GM11168 (cell line): ENCODE results near the gene PACS1.

ENCODE experiments used
- in situ Hi-C: fragments of 300-500 bp; cut with MboI; formaldehyde crosslinking; loops from one replicate; pipeline ENCODE4 v1.12.0; 2022; ENCODE audit warnings: low sequenced_read_pairs; ENCODE audit not compliant: unreplicated experiment

The PACS1 gene

GRCh38 chr11:66048547-66049323 is 21.3 kb upstream of the PACS1 start, which contains the start of gene GAL3ST3:
GAL3ST3 (minus strand) TSS chr11:66049161; CDS start chr11:66045415, 3,746 bp downstream.
- in situ Hi-C loops, result no loop called here

- in situ Hi-C loops, result no loop called here
Measured at GRCh38 chr11:66050581-66051231, 19.4 kb upstream of the PACS1 start.

GRCh38 chr11:66051371-66051765 is 18.7 kb upstream of the PACS1 start:
- in situ Hi-C loops, result no loop called here

GRCh38 chr11:66051766-66052663 is 18.1 kb upstream of the PACS1 start, which contains the start of gene SF3B2:
SF3B2 (plus strand) TSS chr11:66052364; CDS start chr11:66052385, 21 bp downstream.
- in situ Hi-C loops, result no loop called here

GRCh38 chr11:66052664-66052982 is 17.4 kb upstream of the PACS1 start:
- in situ Hi-C loops, result no loop called here

- in situ Hi-C loops, result no loop called here
Measured at GRCh38 chr11:66055021-66055420, 15.1 kb upstream of the PACS1 start.

- in situ Hi-C loops, result no loop called here
Measured at GRCh38 chr11:66056501-66056900, 13.6 kb upstream of the PACS1 start.

- in situ Hi-C loops, result no loop called here
Measured at GRCh38 chr11:66059966-66060680, 9.9 kb upstream of the PACS1 start.

- in situ Hi-C loops, result no loop called here
Measured at GRCh38 chr11:66061268-66061667, 8.8 kb upstream of the PACS1 start.

- in situ Hi-C loops, result no loop called here
Measured at GRCh38 chr11:66062408-66062807, 7.7 kb upstream of the PACS1 start.

GRCh38 chr11:66063900-66064299 is 6.2 kb upstream of the PACS1 start:
- in situ Hi-C loops, result no loop called here

GRCh38 chr11:66064571-66064970 is 5.5 kb upstream of the PACS1 start:
- in situ Hi-C loops, result no loop called here

- in situ Hi-C loops, result no loop called here
Measured at GRCh38 chr11:66066751-66067150, 3.3 kb upstream of the PACS1 start.

GRCh38 chr11:66067640-66068039 is 2.4 kb upstream of the PACS1 start:
- in situ Hi-C loops, result no loop called here

GRCh38 chr11:66068154-66068821 is 1.8 kb upstream of the PACS1 start:
- in situ Hi-C loops, result no loop called here

GRCh38 chr11:66068923-66069714 is 953 bp upstream of the PACS1 start:
- in situ Hi-C loops, result no loop called here

GRCh38 chr11:66070604-66071380 is 720 bp downstream of the PACS1 start:
- in situ Hi-C loops, result no loop called here

GRCh38 chr11:66071381-66071801 is 1.3 kb downstream of the PACS1 start:
- in situ Hi-C loops, result no loop called here
